Neural cell (in vitro differentiated cells): ENCODE data around the gene TENM3. TPM values are rescaled to one million over a fixed set of nuclear protein-coding genes. Genes with fewer than 3 reads are reported as not detected.

Experiments
- H2AFZ ChIP-seq: fragments of 200-600, 300-800 bp; sonication (generic), shearing (Covaris generic); 2 replicates; pipeline ENCODE4 v1.6.0; 2014; ENCODE audit warnings: low read depth, mild to moderate bottlenecking, antibody characterized with exemption, low read length, moderate library complexity
- H3F3A ChIP-seq: fragments of 200-600 bp; shearing (Covaris generic); 2 replicates; pipeline ENCODE4 v1.6.1; 2016; ENCODE audit warnings: mild to moderate bottlenecking, moderate library complexity, mixed read lengths, antibody characterized with exemption, low read length; ENCODE audit not compliant: insufficient read depth, poor library complexity, severe bottlenecking
- H3K27ac ChIP-seq: fragments of 200-600, 300-800 bp; sonication (generic), shearing (Covaris generic); 2 replicates; pipeline ENCODE4 v1.5.1; 2014; ENCODE audit warnings: mild to moderate bottlenecking, low read length, moderate library complexity
- H3K27me3 ChIP-seq: fragments of 300-800, 200-600 bp; sonication (generic), shearing (Covaris generic); 2 replicates; pipeline ENCODE4 v1.6.0; 2014; ENCODE audit warnings: mild to moderate bottlenecking, low read depth, low read length, moderate library complexity; ENCODE audit not compliant: insufficient read depth
- H3K36me3 ChIP-seq: fragments of 300-800, 200-600 bp; sonication (generic), shearing (Covaris generic); 2 replicates; pipeline ENCODE4 v1.5.1; 2014; ENCODE audit warnings: mild to moderate bottlenecking, antibody characterized with exemption, low read length, moderate library complexity; ENCODE audit not compliant: insufficient read depth
- H3K4me2 ChIP-seq: fragments of 300-800, 200-600 bp; sonication (generic), shearing (Covaris generic); 2 replicates; pipeline ENCODE4 v1.6.0; 2014; ENCODE audit warnings: mild to moderate bottlenecking, low read length
- H3K4me3 ChIP-seq: fragments of 300-800, 200-600 bp; sonication (generic), shearing (Covaris generic); 2 replicates; pipeline ENCODE4 v1.5.1; 2014; ENCODE audit warnings: mild to moderate bottlenecking, low read length, moderate library complexity
- H3K79me2 ChIP-seq: fragments of 200-600 bp; shearing (Covaris generic); replicated peaks from 2 replicates; pipeline ENCODE4 v1.6.0; 2014; ENCODE audit warnings: mild to moderate bottlenecking, low read length, moderate library complexity; ENCODE audit not compliant: insufficient read depth
- H3K9ac ChIP-seq: fragments of 300-800, 200-600 bp; sonication (generic), shearing (Covaris generic); 2 replicates; pipeline ENCODE4 v1.6.1; 2016; ENCODE audit warnings: mild to moderate bottlenecking, low read length, mixed read lengths
- H3K9me2 ChIP-seq: fragments of 200-600 bp; shearing (Covaris generic); 2 replicates; pipeline ENCODE4 v1.6.1; 2016; ENCODE audit warnings: mild to moderate bottlenecking, low read length, mixed read lengths; ENCODE audit not compliant: insufficient read depth
- H3K9me3 ChIP-seq: fragments of 200-600, 300-800 bp; sonication (generic), shearing (Covaris generic); 2 replicates; pipeline ENCODE4 v1.6.1; 2016; ENCODE audit warnings: mild to moderate bottlenecking, mixed run types, low read length, moderate library complexity, mixed read lengths
- H4K20me1 ChIP-seq: fragments of 200-600 bp; shearing (Covaris generic); 2 replicates; pipeline ENCODE4 v1.6.1; 2016; ENCODE audit warnings: mild to moderate bottlenecking, mixed run types; ENCODE audit not compliant: insufficient read depth
- CTCF ChIP-seq: fragments of 450-650 bp; IDR thresholded peaks from 2 replicates; pipeline ENCODE4 v1.5.1; 2014; ENCODE audit warnings: antibody characterized with exemption, mild to moderate bottlenecking, moderate library complexity; ENCODE audit not compliant: poor library complexity, severe bottlenecking
- EP300 ChIP-seq: fragments of 450-650 bp; conservative IDR thresholded peaks from 2 replicates; pipeline ENCODE4 v1.6.1; 2014; ENCODE audit warnings: antibody characterized with exemption, mild to moderate bottlenecking, moderate library complexity; ENCODE audit not compliant: poor library complexity, severe bottlenecking
- EZH2 ChIP-seq: fragments of 200-600, 300-800 bp; shearing (Covaris generic), sonication (generic); IDR thresholded peaks from 2 replicates; pipeline ENCODE4 v1.6.1; 2014; ENCODE audit warnings: antibody characterized with exemption, low read length, borderline replicate concordance, mild to moderate bottlenecking; ENCODE audit not compliant: insufficient read depth, poor library complexity, severe bottlenecking
- MXI1 ChIP-seq: fragments of 450-650 bp; conservative IDR thresholded peaks from 2 replicates; pipeline ENCODE4 v1.6.1; 2014; ENCODE audit warnings: antibody characterized with exemption, mild to moderate bottlenecking; ENCODE audit not compliant: poor library complexity, severe bottlenecking
- POLR2AphosphoS5 ChIP-seq: IDR thresholded peaks from 2 replicates; pipeline ENCODE4 v1.6.1; 2012
- RAD21 ChIP-seq: fragments of 450-650 bp; conservative IDR thresholded peaks from 2 replicates; pipeline ENCODE4 v1.6.1; 2014; ENCODE audit warnings: antibody characterized with exemption, mild to moderate bottlenecking, moderate library complexity
- SMC3 ChIP-seq: fragments of 450-650 bp; conservative IDR thresholded peaks from 2 replicates; pipeline ENCODE4 v1.6.1; 2014; ENCODE audit warnings: antibody characterized with exemption, mild to moderate bottlenecking, moderate library complexity; ENCODE audit not compliant: poor library complexity
- TAF1 ChIP-seq: IDR thresholded peaks from 2 replicates; pipeline ENCODE4 v1.6.1; 2012; ENCODE audit warnings: low read depth
- polyA plus RNA-seq: library from polyadenylated mRNA; depleted of rRNA; stranded (reverse); fragments of >200 nt; gene quantifications from 2 replicates; pipeline ENCODE4 v1.2.3, GENCODE V29; 2014
- TF ChIP-seq, protein P1 (sequence below): IDR thresholded peaks from 2 replicates; pipeline ENCODE4 v1.6.1; 2012; ENCODE audit warnings: borderline replicate concordance

The TENM3 gene
- polyA plus RNA-seq, 1 donor from 2014 or later = 7.3 TPM

- no peak overlapping the region for H3K4me3 ChIP-seq
- H3K9ac ChIP-seq = no peak overlapping the region
- no peaks in the 10 kb centered on the region for H3K27me3 ChIP-seq
- no peaks in the 10 kb centered on the region for H3K9me2 ChIP-seq
- no peaks in the 10 kb centered on the region for H3F3A ChIP-seq
- no peaks in the 10 kb centered on the region for H3K9me3 ChIP-seq
- H4K20me1 ChIP-seq = no peaks in the 10 kb centered on the region
- H3K4me2 ChIP-seq = no peak overlapping the region
- no peaks in the 10 kb centered on the region for H3K36me3 ChIP-seq
- H3K27ac ChIP-seq = no peak overlapping the region
- TF ChIP-seq, protein P1, sequence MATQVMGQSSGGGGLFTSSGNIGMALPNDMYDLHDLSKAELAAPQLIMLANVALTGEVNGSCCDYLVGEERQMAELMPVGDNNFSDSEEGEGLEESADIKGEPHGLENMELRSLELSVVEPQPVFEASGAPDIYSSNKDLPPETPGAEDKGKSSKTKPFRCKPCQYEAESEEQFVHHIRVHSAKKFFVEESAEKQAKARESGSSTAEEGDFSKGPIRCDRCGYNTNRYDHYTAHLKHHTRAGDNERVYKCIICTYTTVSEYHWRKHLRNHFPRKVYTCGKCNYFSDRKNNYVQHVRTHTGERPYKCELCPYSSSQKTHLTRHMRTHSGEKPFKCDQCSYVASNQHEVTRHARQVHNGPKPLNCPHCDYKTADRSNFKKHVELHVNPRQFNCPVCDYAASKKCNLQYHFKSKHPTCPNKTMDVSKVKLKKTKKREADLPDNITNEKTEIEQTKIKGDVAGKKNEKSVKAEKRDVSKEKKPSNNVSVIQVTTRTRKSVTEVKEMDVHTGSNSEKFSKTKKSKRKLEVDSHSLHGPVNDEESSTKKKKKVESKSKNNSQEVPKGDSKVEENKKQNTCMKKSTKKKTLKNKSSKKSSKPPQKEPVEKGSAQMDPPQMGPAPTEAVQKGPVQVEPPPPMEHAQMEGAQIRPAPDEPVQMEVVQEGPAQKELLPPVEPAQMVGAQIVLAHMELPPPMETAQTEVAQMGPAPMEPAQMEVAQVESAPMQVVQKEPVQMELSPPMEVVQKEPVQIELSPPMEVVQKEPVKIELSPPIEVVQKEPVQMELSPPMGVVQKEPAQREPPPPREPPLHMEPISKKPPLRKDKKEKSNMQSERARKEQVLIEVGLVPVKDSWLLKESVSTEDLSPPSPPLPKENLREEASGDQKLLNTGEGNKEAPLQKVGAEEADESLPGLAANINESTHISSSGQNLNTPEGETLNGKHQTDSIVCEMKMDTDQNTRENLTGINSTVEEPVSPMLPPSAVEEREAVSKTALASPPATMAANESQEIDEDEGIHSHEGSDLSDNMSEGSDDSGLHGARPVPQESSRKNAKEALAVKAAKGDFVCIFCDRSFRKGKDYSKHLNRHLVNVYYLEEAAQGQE = no peak
- no peak for TF ChIP-seq SMC3
- TF ChIP-seq EP300 = no peak
- TF ChIP-seq CTCF = no peak
- no peak for TF ChIP-seq EZH2
- no peaks in the 10 kb centered on the region for H3K79me2 ChIP-seq
- H2AFZ ChIP-seq = no peak overlapping the region
Measured at GRCh38 chr4:182278729-182279128, 35.5 kb downstream of the TENM3 start.

DNA sequence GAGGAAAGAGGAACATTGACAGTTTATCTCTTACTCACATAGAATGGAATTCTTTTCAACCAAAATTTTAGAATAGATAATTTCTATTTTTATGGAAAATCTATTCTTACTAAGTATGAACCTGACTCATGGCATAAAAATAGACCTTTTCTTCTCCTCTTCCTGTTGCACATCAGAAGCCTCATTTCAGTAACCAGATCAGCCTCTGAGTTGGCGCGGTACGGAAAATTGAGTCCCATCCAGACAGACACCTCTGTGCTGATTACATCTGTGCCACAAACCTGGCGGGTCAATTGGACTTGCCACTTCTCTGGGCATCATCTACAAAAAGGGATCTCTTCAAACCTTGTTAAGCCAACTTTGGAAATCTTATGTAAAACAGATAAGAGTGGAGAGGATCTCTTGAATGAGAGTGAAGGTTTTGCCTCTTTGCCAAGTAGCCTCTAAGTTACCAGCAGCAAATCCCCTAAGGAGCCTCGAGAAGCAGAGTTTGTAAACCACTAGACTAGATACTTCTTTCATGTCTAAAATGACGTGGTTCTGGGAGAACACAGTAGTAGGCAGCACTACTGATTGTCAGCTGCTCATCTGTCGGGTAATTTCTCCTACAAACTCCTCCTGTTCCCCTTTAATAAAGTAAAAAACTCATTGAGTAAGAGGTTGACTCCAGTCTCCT is 37.4 kb downstream of the TENM3 start:
- Histone ChIP-seq H3K36me3 (no peaks in the 10 kb centered on the region), H3K4me3 (no peak overlapping the region), H2AFZ (no peak overlapping the region), H3K4me2 (no peak overlapping the region), H3K27ac (no peak overlapping the region), H3K9me3 (no peaks in the 10 kb centered on the region), H3K9ac (no peak overlapping the region), H3F3A (no peaks in the 10 kb centered on the region), H3K79me2 (no peaks in the 10 kb centered on the region), H3K9me2 (no peaks in the 10 kb centered on the region), H4K20me1 (no peaks in the 10 kb centered on the region), H3K27me3 (no peaks in the 10 kb centered on the region)
- TF ChIP-seq, protein P1 = no peak
- TF ChIP-seq RAD21 (no peak), MXI1 (no peak), EZH2 (no peak), CTCF (no peak), POLR2AphosphoS5 (no peak), SMC3 (no peak), TAF1 (no peak), EP300 (no peak)
